Hypothalamus (tissue), 51 donors: ENCODE measurements around the gene RNU5B-1.
"Not testable (repeated sequence)": the region's sequence is repeated elsewhere in the genome, so short reads cannot be mapped to it uniquely, and the experiment has no call there.

ENCODE experiments used
- DNase-seq, 51 donors: peaks; one replicate each; lab custom pipeline; 2025; lab: John Stamatoyannopoulos, UW

The RNU5B-1 gene

DNA sequence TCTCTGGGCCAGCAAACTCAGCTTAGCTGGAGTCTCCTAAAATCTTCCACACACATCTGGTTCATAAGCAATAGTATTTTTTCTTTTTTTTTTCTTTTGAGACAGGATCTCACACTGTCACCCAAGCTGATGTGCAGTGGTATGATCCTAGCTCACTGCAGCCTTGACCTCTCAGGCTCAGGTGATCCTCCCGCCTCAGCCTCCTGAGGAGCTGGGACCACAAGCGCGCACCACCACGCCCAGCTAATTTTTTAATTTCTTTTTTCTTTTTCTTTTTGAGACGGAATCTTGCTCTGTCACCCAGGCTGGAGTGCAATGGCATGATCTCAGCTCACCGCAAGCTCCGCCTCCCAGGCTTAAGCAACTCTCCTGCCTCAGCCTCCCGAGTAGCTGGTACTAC is 34.3 kb downstream of the RNU5B-1 start:
- DNase-seq = no peak

DNA sequence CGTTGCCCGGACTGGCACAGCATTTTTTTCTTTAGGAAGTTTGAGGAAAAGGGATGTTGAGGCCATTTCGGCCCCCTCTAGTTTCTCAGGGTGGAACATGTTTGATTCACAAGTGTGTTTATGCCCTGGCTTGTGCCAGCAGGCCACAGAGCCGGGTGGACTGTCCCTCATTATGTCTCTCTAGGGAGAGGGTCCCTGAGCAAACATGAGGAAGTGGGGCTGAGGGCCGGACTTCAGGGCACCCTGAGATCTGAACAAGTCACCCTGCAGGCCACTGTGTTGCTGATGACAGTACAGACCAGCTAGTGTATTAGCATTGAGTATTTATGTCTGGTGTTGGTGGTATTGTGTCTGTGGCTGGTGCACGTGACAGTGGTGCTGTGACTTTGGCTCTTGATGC is 34.9 kb downstream of the RNU5B-1 start:
- no peak for DNase-seq

DNA sequence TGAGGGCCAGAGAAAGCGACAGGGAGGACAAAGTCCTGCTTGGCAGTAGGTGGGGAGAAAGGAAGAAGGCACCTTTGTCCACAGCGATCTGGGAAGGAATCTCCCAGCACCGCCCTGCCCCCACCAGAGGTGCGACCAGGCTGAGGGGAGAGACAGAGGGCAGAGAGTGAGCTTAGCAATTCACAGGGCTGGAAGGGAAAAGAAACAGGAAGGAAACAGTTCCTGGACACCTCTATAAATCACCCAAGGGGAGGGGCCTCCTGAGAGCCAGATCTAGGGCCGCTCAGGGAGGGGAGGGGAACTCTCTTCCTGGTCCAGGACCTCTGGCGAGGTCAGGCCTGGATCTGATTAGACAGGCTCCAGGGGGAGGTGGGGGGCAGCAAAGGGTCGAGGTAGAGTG is 35.4 kb downstream of the RNU5B-1 start:
- DNase-seq = no peak

DNA sequence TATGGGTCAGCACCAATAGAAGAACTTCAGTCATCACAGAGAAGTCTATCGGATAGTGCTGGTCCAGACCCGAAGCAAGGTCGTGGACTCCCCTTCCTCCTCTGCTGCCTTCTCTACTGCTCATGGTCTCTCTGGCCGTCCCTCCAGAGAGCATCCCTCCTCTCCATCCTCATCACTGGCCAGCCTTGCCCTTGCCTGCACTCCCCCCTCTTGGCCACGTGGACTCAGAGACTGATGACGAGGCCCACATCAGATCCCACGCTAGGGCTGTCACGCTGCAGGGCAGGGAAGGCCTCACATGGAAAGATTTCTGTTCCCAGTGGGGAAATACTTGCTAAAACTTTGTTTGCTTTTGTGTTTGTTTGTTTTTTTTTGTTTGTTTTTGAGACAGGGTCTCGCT is 38.0 kb downstream of the RNU5B-1 start:
- no peak for DNase-seq

DNA sequence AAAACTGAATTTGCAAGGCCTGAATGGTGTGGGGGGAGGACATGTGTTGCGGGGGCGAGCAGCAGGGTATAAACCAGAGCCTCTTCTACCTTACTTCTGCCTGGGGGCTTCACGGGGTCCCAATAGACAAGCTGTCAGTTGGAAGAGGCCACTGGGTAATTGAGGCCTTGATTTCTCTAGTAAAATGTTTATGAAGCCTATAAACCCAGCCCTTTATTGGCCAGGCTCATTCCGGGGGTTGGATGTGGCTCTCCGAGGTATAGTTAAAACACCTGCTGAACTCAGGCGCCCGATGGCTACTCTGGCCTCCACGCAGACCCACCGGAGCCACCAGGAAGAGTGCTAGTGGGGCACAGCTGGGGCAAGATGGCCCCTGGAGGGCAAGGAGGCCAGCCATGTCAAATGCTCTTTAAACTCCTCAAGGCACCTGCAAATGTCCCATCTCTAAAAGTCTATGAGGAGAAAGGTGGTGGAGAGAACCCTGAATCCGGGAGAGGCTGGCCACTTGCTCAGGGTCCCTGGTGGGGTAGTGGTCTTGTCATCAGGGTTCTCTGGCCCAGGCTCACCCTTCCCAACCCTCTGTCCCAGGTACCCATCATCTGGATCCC is 39.0 kb downstream of the RNU5B-1 start:
- no peak for DNase-seq

DNA sequence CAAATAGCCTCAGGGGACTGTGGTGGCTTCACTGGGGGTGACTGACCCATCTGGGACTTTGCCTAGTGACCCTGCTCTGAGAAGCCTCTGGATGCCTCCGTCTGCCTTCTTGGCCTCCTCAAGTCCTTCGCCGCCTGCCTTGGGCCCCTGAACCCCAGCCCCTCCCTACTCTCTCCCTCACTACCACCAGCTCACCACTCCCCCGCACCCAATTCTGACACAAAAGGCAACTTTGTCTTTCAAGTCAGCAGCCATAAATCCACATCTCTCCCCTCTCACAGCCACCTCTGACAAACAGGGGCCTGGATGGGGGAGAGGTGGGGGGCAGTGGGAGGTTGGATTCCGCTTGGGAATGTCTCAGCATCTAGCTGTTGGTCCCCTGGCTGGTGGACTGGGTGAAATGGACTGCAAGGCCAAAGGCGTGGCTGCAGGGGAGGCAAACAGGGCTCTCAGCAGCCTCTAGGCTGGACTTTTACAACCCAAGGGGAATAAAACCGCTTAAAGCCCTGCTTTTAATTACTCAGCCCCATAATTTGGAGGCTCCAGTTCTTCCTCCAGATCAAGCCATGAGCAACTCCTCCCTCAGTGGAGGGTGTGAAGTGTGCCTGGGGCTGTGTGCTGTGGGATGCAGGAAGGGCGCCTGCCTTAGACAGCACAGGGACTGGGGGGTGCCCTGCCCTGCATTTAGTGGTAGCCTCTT is 39.9 kb downstream of the RNU5B-1 start:
- DNase-seq = peak in 1 of 51 donors; percentile 7

DNA sequence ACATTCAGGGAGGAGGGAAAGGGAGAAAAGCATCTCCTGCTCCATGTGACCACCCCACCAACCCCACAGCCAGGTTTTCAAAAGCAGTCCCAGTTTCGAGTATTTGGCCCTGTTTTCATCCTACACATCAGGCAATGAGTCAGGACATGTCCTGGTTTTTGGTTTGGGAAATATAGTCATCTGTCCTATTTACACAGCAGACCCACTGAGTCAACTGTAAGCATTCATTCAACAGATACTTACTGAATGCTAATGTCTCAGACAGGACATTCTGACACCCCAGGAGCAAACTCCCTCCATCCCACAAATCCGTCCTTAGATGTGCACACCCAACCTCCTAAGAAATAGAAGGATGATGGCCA is 40.4 kb downstream of the RNU5B-1 start:
- no peak for DNase-seq

DNA sequence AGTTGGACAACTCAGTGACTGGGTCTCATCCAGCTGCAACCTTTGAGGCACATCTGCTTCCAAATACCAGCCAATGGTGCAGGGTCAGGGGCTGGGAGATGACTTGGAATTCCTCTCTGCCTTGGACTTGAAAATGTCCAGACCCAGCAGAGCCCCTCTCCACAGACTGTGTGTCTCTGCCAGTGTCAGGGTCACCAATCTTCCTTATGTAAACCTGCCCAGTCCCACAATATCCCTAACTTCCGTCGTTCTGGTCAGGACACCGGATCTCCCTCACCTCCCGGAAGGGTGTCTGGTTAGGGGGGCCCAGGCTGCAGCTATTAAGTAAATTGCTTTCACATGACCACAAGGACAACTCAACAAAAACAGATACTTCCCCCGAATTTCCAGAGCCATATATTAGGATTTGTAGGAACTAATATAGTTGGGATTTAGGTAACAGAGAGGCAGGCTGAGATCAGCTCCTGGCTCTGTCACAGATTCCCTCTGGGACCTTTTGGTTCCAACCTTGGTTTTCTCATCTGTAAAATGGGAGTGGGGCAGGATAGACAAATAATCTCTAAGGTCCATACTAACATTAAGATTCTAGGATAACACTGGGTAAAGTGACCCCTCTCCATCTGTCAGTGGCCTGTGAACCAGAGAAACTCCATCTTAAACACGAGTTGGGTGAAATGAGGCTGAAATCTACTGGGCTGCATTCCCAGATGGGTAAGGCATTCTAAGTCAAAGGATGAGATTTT is 42.5 kb downstream of the RNU5B-1 start:
- DNase-seq = no peak

DNA sequence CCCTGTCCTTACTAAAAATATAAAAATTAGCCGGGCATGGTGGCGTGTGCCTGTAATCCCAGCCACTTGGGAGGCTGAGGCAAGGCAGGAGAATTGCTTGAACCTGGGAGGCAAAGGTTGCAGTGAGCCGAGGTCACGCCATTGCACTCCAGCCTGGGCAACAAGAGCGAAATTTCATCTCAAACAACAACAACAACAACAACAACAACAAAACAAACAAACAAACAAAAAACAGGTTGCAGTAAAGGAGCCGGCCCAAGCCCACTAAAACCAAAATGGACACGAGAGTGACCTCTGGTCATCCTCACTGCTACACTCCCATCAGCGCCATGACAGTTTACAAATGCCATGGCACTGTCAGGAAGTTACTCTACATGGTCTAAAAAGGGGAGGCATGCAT is 43.3 kb downstream of the RNU5B-1 start:
- DNase-seq = not testable (repeated sequence)

DNA sequence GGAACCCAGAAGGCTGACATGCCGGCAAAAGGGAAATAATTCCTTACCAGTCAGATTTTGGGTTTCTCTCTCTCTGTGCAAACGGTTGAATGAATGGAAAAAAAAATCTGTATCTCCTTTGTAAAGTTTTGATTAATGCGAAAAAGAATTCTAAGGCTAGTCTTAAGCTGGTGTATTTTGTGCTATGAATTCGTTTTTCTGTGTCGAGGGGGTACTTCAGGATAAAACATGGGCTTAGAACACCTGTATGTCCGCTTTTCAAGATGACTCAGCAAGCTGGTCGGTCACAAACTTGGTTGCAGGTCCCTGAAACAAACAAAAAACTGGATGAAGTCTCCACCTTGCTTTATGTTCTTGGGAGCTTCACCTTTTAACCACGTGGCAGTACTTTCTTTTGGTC is 44.9 kb downstream of the RNU5B-1 start:
- DNase-seq = no peak

DNA sequence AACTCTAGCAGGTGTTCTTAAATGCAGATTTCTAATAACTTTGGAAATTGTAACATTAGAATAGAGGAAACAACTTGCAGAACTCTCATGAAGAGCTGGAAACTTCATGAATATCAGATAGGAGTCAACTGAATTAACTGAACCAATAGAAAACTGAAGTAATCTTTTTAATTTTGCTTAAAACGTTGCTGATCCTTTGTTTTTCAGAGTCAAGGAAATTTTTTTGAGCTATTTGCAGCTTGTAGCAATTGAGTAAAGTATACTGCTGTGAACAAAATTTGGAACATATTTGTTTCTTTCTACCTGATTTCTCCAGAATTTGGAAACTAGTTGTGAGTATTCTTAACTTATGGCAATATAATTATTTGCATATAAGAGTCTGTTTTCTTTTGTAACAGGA is 47.5 kb downstream of the RNU5B-1 start:
- not testable (repeated sequence) for DNase-seq
